Activated T-cell treated with anti-CD3 and anti-CD28 coated beads for 48 hours (primary cell): ENCODE measurements around the gene CHAT.

Source experiments
- DNase-seq: peaks from one replicate; pipeline ENCODE4 v3.0.0-alpha.2; 2020; ENCODE audit warnings: low read depth

Gene CHAT

GRCh38 chr10:49631975-49632374 lies 18.1 kb downstream of the CHAT start:
- DNase-seq, result no peak

GRCh38 chr10:49632406-49633317 lies 18.8 kb downstream of the CHAT start:
- DNase-seq, result no peak

- DNase-seq, result no peak
Observed at GRCh38 chr10:49633327-49634068, 19.7 kb downstream of the CHAT start.

GRCh38 chr10:49634069-49634660 lies 20.3 kb downstream of the CHAT start:
- DNase-seq, result no peak

GRCh38 chr10:49642311-49642710 lies 28.5 kb downstream of the CHAT start:
- DNase-seq, result no peak

GRCh38 chr10:49643241-49644034 lies 29.6 kb downstream of the CHAT start:
- no peak for DNase-seq

- no peak for DNase-seq
Observed at GRCh38 chr10:49644035-49644646, 30.3 kb downstream of the CHAT start.

GRCh38 chr10:49645417-49645816 lies 31.6 kb downstream of the CHAT start:
- DNase-seq, result no peak

GRCh38 chr10:49645871-49646870 lies 32.3 kb downstream of the CHAT start:
- no peak for DNase-seq

- no peak for DNase-seq
Observed at GRCh38 chr10:49647554-49647953, 33.7 kb downstream of the CHAT start.

- no peak for DNase-seq
Observed at GRCh38 chr10:49647985-49648795, 34.4 kb downstream of the CHAT start.

- peak; percentile 6 for DNase-seq
Observed at GRCh38 chr10:49649294-49649693, 35.5 kb downstream of the CHAT start.

GRCh38 chr10:49649936-49650723 lies 36.3 kb downstream of the CHAT start:
- no peak for DNase-seq

- no peak for DNase-seq
Observed at GRCh38 chr10:49650724-49651034, 36.8 kb downstream of the CHAT start.

- DNase-seq, result no peak
Observed at GRCh38 chr10:49651039-49651835, 37.4 kb downstream of the CHAT start.

- DNase-seq, result no peak
Observed at GRCh38 chr10:49651917-49652316, 38.1 kb downstream of the CHAT start.

GRCh38 chr10:49652421-49653272 lies 38.8 kb downstream of the CHAT start:
- no peak for DNase-seq
